ENCODE results near the gene UBAP1L.
"Not testable (repeated sequence)": the region's sequence is repeated elsewhere in the genome, so short reads cannot be mapped to it uniquely, and the experiment has no call there.

UBAP1L gene

GRCh38 chr15:65062061-65062460 lies 52.9 kb downstream of the UBAP1L start:
- no peak for DNase-seq

DNA sequence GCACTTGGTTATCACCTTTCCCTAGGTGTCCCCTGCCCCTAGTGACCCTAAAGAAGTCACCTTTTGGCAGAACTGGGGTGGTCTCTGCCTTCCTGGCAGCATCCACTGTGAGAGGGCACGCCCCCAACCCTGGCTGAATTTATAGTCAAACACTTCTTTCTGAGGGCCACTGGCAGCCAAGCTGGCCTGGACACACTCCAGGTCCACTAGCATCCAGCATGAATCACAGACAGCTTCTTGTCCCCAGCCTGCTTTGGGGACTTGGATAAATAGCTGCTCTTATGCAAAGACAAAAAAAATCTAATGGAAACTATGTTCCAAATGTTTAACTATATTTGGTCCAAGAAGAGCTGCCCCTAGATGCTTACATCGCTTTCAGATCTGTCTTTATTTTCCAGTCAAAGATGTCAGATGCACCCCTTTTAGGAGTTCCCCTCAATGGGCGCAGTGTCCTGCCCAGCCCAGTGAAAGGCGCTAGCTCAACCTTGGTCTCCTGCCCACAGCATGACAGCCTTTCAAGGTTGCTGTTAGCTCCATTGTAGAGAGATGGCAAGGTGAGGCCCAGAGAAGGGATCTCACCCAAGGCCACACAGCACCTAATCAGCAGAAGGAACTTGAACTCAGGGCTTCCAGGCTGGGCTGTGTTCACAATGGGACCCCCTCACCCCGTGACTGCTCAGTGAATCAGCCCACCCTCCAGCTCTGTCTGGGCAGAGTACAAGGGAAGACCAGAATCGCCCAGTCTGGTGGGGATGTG lies 54.2 kb downstream of the UBAP1L start:
- no peak for DNase-seq

DNA sequence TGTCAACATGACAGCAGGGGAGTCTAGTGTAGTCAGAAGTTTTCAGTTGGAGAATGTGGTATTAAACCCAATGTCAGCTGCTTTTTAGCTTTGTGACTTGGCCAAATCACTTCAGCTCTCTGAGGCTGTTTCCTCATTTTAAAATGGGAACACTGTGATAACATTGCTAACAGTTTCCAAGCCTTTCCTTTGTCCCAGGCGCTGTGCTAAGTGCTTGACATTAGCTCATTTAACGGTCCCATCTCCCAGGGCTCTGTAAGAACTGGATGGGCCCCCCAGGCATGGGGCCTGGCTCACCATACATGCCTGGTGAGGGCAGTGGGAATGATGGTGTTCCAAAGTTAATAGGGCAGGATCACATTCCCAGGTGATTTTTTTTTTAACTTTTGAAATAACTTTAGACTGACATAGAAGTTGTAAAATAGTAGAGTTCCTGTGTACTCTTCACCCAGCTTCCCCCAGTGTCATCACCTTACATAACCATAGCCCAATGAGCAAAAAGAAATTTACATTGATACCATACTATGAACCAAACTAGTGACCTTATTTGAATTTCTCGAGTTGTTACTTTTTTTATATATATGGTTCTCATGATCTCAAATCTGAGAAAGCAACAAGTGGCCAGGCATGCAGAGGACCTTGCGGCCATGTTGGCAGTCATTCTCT lies 54.9 kb downstream of the UBAP1L start:
- DNase-seq: no peak

- DNase-seq: no peak
Measured at GRCh38 chr15:65059369-65059750, 55.6 kb downstream of the UBAP1L start.

GRCh38 chr15:65058394-65059368 lies 56.3 kb downstream of the UBAP1L start:
- no peak for DNase-seq

GRCh38 chr15:65057549-65057940 lies 57.5 kb downstream of the UBAP1L start:
- DNase-seq: no peak

- DNase-seq: no peak
Measured at GRCh38 chr15:65056868-65057548, 58.0 kb downstream of the UBAP1L start.

- no peak for DNase-seq
Measured at GRCh38 chr15:65056106-65056505, 58.9 kb downstream of the UBAP1L start.

- DNase-seq: no peak
Measured at GRCh38 chr15:65055201-65055870, 59.7 kb downstream of the UBAP1L start.

- peak; percentile 63 to 72 for DNase-seq
Measured at GRCh38 chr15:65054333-65055200, 60.4 kb downstream of the UBAP1L start.

- DNase-seq: no peak
Measured at GRCh38 chr15:65052956-65053355, 62.0 kb downstream of the UBAP1L start.

DNA sequence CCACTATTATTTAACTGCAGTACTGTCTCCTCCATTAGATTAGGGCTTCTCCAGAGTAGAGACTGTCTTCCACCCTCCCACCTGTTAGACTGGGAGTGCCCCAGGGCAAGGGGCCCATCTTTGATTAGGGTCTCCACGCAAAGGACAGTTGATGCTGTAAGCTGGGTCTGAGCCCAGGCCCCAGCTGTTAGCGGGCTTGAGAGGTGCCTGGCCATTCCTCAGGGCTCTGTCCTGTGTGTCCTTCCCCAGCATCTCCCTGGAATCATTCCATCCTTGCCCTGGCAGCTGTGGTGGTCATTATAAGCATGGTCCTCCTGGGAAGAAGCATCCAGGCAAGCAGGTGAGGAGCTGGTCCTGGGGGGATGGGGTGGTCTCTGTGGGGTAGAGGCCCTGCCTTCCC lies 63.7 kb downstream of the UBAP1L start:
- DNase-seq: no peak

DNA sequence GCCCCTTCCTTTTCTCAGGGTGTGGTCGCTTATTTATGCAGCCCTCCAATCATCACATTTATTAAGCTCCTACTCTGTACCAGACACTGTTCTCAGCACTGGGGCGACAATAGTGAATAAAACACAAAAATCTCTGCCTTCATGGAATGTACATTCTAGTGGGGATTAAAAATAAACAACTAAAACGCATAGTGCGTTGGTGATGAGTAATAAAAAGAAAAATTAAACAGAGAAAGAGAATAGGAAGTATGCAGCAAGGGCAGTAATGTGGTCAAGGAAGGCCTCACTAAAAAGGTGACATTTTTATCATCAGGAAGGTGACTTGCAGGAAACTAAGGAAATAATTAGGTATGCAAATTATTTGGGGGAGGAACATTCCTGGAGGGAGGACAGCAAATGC lies 64.7 kb downstream of the UBAP1L start:
- DNase-seq: no peak

DNA sequence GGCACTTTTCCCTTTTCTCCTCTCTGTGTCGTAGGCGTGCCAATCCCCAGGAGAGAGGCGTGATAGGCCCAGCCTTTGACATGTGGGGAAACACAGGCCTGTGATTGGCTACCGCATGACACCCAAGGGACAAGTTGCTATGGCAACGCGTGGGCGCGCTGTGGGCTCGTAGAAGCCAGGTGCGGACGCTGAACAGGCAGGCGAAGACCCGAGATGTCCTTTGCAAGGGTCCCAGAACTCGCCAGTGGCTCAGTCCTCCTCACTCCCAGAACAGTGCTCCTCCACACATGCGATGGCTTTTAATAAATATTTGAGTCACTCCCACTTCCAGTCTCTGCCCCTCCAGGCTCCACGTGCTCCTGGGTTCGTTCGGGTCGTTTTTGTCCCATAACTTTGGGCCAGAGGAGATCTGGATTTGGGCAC lies 65.6 kb downstream of the UBAP1L start:
- DNase-seq: peak; percentile 90 to 92

GRCh38 chr15:65048241-65048640 lies 66.8 kb downstream of the UBAP1L start:
- DNase-seq: no peak

DNA sequence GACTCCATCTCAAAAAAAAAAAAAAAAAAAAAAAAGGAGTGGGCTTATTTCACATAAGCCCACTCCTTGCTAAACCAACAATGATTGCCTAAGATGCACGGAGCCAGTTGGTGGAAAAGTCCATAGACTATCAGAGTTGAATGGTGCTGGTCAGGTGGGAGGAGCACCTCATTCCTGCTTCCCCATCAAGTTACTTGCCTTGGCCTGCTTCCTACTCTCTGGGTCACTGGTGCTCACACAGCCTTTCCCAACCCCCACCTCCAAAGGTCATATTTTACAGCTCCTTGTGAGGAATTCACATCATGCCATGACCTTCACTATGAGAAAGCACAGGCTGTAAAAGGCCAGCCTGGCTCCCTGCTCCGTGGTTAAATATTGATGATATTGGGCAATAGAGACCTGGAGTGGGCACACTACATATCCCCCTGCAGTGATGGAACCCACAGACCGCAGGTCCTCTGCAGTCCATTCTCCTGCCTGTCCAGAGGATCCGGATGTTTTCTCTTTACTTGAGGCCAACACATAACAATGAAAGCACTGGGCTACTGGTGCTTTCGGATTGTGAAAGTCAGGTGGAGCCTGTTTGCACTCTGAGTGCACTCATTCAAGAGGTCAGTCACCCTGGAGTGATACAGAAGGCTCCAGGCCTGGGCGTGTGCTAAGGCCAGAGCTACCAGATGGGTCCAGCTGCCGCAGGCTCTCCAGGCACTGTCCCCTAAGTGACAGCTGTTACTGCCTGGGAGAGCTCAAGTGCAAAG lies 70.1 kb downstream of the UBAP1L start, which contains the start of gene SLC51B:
SLC51B (plus strand) TSS at position 664 of the 758 bp plus-strand sequence. CDS start 4,618 bp downstream, outside the sequence.
- no peak for DNase-seq

DNA sequence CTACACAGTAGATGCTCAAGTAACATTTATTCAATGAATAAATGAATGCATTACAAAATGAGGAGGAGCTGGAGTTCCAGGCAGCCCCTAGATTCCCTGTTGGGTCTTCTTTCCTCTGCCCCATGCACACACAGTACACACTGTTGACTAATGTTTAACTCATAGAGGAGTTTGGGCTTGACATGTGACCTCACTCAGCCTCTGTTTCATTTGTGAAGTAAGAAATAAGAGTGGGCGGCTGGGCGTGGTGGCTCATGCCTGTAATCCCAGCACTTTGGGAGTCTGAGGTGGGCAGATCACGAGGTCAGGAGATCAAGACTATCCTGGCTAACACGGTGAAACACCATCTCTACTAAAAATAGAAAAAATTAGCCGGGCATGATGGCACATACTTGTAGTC lies 70.8 kb downstream of the UBAP1L start:
- DNase-seq: not testable (repeated sequence)

DNA sequence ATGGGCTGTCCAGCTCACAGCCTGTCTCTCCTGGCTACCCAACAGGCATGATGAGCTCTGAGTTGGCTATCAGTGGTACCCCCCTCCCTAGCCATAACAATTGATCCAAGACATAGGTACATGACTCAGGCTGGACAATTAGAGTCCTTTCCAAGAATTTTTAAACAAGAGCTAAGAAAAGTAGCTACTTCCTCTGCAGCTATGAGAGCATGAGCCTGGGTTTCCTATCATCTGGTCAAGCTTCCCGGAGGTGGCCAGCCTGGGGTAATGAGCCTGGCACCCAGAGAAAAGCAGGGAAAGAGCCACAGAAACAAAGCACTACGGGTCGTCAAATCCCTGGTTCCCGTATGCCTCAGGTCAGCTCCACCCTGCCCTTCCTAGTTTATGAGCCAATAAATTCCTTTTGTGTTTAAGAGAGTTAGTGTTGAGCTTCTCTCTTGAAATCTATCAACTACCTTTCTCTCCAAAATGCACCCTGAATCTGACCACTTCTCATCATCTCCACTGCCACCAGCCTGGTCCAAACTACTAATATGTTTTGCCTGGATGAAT lies 72.1 kb downstream of the UBAP1L start:
- no peak for DNase-seq

Data from stimulated activated CD4-positive, alpha-beta T cell treated with anti-CD3 and anti-CD28 coated beads, Interleukin-2, amount 100 ng/mL, for 24 hours (primary cell).